OCI-LY3 (cell line): ENCODE data around the gene COL4A2.

Experiments
- H2AFZ ChIP-seq: fragments of 200-600, 300-600 bp; shearing (Covaris generic); 2 replicates; pipeline ENCODE4 v1.6.0; 2014; ENCODE audit warnings: antibody characterized with exemption, low read depth, low read length
- H3K27ac ChIP-seq: fragments of 200-600, 300-600 bp; sonication (generic); 2 replicates; pipeline ENCODE4 v1.5.1; 2014; ENCODE audit warnings: mild to moderate bottlenecking, low read length, moderate library complexity, mixed read lengths
- H3K27me3 ChIP-seq: fragments of 200-600, 300-600 bp; sonication (generic); 2 replicates; pipeline ENCODE4 v1.6.1; 2014; ENCODE audit warnings: low read depth, low read length, mixed read lengths
- H3K36me3 ChIP-seq: fragments of 200-600, 300-600 bp; sonication (generic); replicated peaks from 2 replicates; pipeline ENCODE3; 2014; ENCODE audit warnings: low read depth, low read length, mixed read lengths
- H3K4me1 ChIP-seq: fragments of 300-600, 200-600 bp; sonication (generic); 2 replicates; pipeline ENCODE4 v1.6.1; 2014; ENCODE audit warnings: low read length, mixed read lengths
- H3K4me2 ChIP-seq: fragments of 200-600, 300-600 bp; sonication (generic); 2 replicates; pipeline ENCODE4 v1.6.1; 2014; ENCODE audit warnings: low read length, mixed read lengths
- H3K4me3 ChIP-seq: fragments of 300-600, 200-600 bp; sonication (generic); 2 replicates; pipeline ENCODE4 v1.5.1; 2014; ENCODE audit warnings: antibody characterized with exemption, mild to moderate bottlenecking, low read length, moderate library complexity
- H3K79me2 ChIP-seq: fragments of 300-600, 200-600 bp; shearing (Covaris generic); 2 replicates; pipeline ENCODE4 v1.6.1; 2014; ENCODE audit warnings: mild to moderate bottlenecking, low read length, mixed read lengths
- H3K9ac ChIP-seq: fragments of 300-600, 200-600 bp; shearing (Covaris generic); 2 replicates; pipeline ENCODE4 v1.6.0; 2014; ENCODE audit warnings: mild to moderate bottlenecking, low read length, moderate library complexity
- H3K9me3 ChIP-seq: fragments of 200-600, 300-600 bp; shearing (Covaris generic); 2 replicates; pipeline ENCODE4 v1.6.1; 2014; ENCODE audit warnings: low read length, mixed read lengths; ENCODE audit not compliant: insufficient read depth
- H4K20me1 ChIP-seq: fragments of 200-600, 300-600 bp; sonication (generic); 2 replicates; pipeline ENCODE4 v1.6.1; 2016; ENCODE audit warnings: low read length, mixed read lengths; ENCODE audit not compliant: insufficient read depth
- EZH2phosphoT487 ChIP-seq: fragments of 200-600 bp; shearing (Covaris generic); IDR thresholded peaks from 2 replicates; pipeline ENCODE4 v1.6.1; 2018; ENCODE audit warnings: antibody characterized with exemption, mixed run types, low read depth
- TF ChIP-seq, protein P1 (sequence below): fragments of 200-600, 300-600 bp; sonication (generic); IDR thresholded peaks from 2 replicates; pipeline ENCODE4 v1.5.1; 2014; ENCODE audit warnings: antibody characterized with exemption, low read length, low read depth

Gene COL4A2

GRCh38 chr13:110268576-110269185 lies 38.4 kb upstream of the COL4A2 start:
- H3K79me2 ChIP-seq, result no peaks in the 10 kb centered on the region
- H3K27ac ChIP-seq, result no peak overlapping the region
- H3K27me3 ChIP-seq, result peaks cover 25% of the 10 kb centered on the region
- TF ChIP-seq EZH2phosphoT487, result no peak
- TF ChIP-seq, protein P1, sequence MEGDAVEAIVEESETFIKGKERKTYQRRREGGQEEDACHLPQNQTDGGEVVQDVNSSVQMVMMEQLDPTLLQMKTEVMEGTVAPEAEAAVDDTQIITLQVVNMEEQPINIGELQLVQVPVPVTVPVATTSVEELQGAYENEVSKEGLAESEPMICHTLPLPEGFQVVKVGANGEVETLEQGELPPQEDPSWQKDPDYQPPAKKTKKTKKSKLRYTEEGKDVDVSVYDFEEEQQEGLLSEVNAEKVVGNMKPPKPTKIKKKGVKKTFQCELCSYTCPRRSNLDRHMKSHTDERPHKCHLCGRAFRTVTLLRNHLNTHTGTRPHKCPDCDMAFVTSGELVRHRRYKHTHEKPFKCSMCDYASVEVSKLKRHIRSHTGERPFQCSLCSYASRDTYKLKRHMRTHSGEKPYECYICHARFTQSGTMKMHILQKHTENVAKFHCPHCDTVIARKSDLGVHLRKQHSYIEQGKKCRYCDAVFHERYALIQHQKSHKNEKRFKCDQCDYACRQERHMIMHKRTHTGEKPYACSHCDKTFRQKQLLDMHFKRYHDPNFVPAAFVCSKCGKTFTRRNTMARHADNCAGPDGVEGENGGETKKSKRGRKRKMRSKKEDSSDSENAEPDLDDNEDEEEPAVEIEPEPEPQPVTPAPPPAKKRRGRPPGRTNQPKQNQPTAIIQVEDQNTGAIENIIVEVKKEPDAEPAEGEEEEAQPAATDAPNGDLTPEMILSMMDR, result no peak
- no peak overlapping the region for H3K9ac ChIP-seq
- H3K4me2 ChIP-seq, result no peak overlapping the region
- no peak overlapping the region for H2AFZ ChIP-seq
- no peaks in the 10 kb centered on the region for H3K9me3 ChIP-seq
- H4K20me1 ChIP-seq, result no peaks in the 10 kb centered on the region
- no peaks in the 10 kb centered on the region for H3K4me1 ChIP-seq
- H3K36me3 ChIP-seq, result no peaks in the 10 kb centered on the region
- H3K4me3 ChIP-seq, result no peak overlapping the region

DNA sequence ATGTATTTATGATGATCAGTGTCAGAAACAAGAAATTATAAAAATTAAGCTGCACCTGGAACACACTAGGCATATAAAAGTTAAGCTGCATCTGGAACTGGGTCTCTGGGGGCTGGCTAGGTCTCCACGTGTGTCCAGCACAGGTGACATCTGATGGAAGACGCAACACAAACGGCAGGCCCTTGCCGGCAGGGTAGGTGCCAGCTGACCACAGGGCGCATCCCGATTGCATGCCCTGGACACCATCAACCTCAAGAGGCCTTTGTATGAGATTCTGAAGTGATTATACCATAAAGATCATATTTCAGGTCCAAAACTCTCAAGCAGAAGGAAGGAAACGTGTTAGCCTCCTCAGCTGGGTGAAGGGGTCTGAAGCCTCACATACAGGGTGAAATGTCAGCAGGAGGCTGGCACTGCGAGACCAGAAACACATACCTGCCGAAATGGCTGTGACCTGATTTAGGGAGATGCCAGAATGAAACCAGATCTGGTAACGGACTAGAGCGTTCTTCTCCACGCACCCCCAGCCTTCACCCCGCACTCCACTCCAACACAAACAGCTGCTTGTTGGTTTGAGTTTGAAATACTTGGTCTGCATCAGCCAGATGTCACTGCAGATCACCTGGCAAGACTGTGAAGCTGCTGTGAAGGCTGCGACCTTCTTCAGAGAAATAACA lies 37.4 kb upstream of the COL4A2 start:
- H3K27me3 ChIP-seq, result peaks cover 21% of the 10 kb centered on the region
- no peaks in the 10 kb centered on the region for H3K9me3 ChIP-seq
- no peaks in the 10 kb centered on the region for H3K36me3 ChIP-seq
- H2AFZ ChIP-seq, result no peak overlapping the region
- H3K27ac ChIP-seq, result no peak overlapping the region
- no peak overlapping the region for H3K9ac ChIP-seq
- no peaks in the 10 kb centered on the region for H3K79me2 ChIP-seq
- H3K4me2 ChIP-seq, result no peak overlapping the region
- H3K4me1 ChIP-seq, result no peaks in the 10 kb centered on the region
- no peak for TF ChIP-seq EZH2phosphoT487
- TF ChIP-seq, protein P1, result no peak
- no peak overlapping the region for H3K4me3 ChIP-seq
- H4K20me1 ChIP-seq, result no peaks in the 10 kb centered on the region

GRCh38 chr13:110270507-110270906 lies 36.6 kb upstream of the COL4A2 start:
- TF ChIP-seq, protein P1, result no peak
- TF ChIP-seq EZH2phosphoT487, result no peak
- H3K4me3 ChIP-seq, result no peak overlapping the region
- H3K4me2 ChIP-seq, result no peak overlapping the region
- no peak overlapping the region for H3K27ac ChIP-seq
- H3K36me3 ChIP-seq, result no peaks in the 10 kb centered on the region
- no peak overlapping the region for H3K9ac ChIP-seq
- H4K20me1 ChIP-seq, result no peaks in the 10 kb centered on the region
- no peak overlapping the region for H2AFZ ChIP-seq
- H3K4me1 ChIP-seq, result no peaks in the 10 kb centered on the region
- no peaks in the 10 kb centered on the region for H3K9me3 ChIP-seq
- H3K27me3 ChIP-seq, result peaks cover 21% of the 10 kb centered on the region
- H3K79me2 ChIP-seq, result no peaks in the 10 kb centered on the region

DNA sequence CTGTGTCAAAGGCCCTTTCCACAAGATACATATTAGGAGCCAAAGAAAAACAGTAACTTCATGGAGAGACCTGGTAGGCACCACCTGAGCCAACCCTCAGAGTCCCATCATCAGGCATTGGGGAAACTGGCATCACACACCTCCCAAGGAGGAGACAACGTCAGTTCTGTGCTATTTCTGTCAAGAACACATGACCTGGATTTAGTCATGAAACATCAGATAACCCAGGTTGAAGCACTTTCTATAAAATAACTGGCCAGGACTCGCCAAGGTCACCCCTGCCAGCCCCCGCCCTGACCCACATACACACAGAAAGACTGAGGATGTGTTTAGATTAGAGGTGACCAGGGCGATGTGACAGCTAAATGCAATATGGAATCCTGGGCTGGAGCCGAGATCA lies 35.8 kb upstream of the COL4A2 start:
- Histone ChIP-seq H3K79me2 (no peaks in the 10 kb centered on the region), H2AFZ (no peak overlapping the region), H3K4me1 (no peaks in the 10 kb centered on the region), H3K4me2 (no peak overlapping the region), H3K4me3 (no peak overlapping the region), H3K36me3 (no peaks in the 10 kb centered on the region), H3K9ac (no peak overlapping the region), H3K27ac (no peak overlapping the region), H4K20me1 (no peaks in the 10 kb centered on the region), H3K9me3 (no peaks in the 10 kb centered on the region), H3K27me3 (peaks cover 21% of the 10 kb centered on the region)
- TF ChIP-seq, protein P1, result no peak
- no peak for TF ChIP-seq EZH2phosphoT487
